ACC112 (cell line): Measurements from ENCODE around the gene CCDC12.
A peak's percentile ranks its signal among the peaks of the same experiment; 100 is the strongest.
"Not testable (repeated sequence)": the region's sequence is repeated elsewhere in the genome, so short reads cannot be mapped to it uniquely, and the experiment has no call there.

ENCODE experiments used
- H2AFZ ChIP-seq: fragments of 200-600 bp; sonication (generic); one replicate; pipeline ENCODE4 v1.6.0; 2017; ENCODE audit warnings: antibody characterized with exemption, low read length; ENCODE audit not compliant: unreplicated experiment
- H3K27ac ChIP-seq: fragments of 200-600 bp; sonication (generic); 2 replicates; pipeline ENCODE4 v1.5.1; 2014; ENCODE audit warnings: low read depth, mild to moderate bottlenecking, antibody characterized with exemption, low read length, moderate library complexity
- H3K27me3 ChIP-seq: fragments of 200-600 bp; sonication (generic); 2 replicates; pipeline ENCODE4 v1.6.1; 2014; ENCODE audit warnings: mild to moderate bottlenecking, antibody characterized with exemption, low read length, moderate library complexity, mixed read lengths; ENCODE audit not compliant: insufficient read depth
- H3K36me3 ChIP-seq: fragments of 200-600 bp; sonication (generic); 2 replicates; pipeline ENCODE4 v1.6.1; 2016; ENCODE audit warnings: mild to moderate bottlenecking, antibody characterized with exemption, low read length, moderate library complexity, mixed read lengths; ENCODE audit not compliant: insufficient read depth
- H3K4me1 ChIP-seq: fragments of 200-600 bp; sonication (generic); one replicate; pipeline ENCODE4 v1.6.1; 2016; ENCODE audit warnings: low read length, mixed read lengths; ENCODE audit not compliant: insufficient read depth, unreplicated experiment, control insufficient read depth
- H3K4me3 ChIP-seq: fragments of 200-600 bp; sonication (generic); 2 replicates; pipeline ENCODE4 v1.5.1; 2014; ENCODE audit warnings: mild to moderate bottlenecking, low read depth, low read length
- H3K79me2 ChIP-seq: fragments of 200-600 bp; sonication (generic); one replicate; pipeline ENCODE4 v1.6.0; 2016; ENCODE audit warnings: low read length; ENCODE audit not compliant: control insufficient read depth, unreplicated experiment, insufficient read depth

CCDC12 gene

GRCh38 chr3:46964038-46964590, 12.4 kb downstream of the CCDC12 start:
- peaks cover 81% of the 10 kb centered on the region for H3K79me2 ChIP-seq
- H3K4me1 ChIP-seq = peaks cover 17% of the 10 kb centered on the region
- peaks cover 13% of the 10 kb centered on the region; the same call in 1 of the 2 replicates for H3K36me3 ChIP-seq
- not testable (repeated sequence) for H2AFZ ChIP-seq, H3K27ac ChIP-seq, H3K4me3 ChIP-seq, H3K27me3 ChIP-seq

DNA sequence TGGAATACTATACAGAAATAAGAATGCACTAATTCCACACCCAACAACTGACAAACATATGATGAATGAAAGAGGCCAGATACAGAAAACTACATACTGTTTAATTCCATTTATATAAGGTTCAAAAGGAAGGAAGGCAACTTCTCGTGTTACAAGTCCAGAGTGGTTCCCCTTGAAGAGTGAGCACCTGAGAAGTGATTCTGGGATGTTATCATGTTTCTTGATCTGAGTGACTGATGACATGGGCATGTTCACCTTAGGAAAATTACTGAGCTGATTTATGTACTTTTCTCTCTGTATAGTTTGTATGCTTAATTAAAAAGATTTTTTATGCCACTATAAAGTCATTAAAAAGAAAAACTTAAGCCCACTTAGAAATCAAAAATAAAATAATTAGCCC, 13.6 kb downstream of the CCDC12 start:
- H3K27ac ChIP-seq = no peak overlapping the region
- no peak overlapping the region for H3K4me3 ChIP-seq
- H3K27me3 ChIP-seq = no peaks in the 10 kb centered on the region
- H3K36me3 ChIP-seq = peaks cover 8% of the 10 kb centered on the region; the same call in 1 of the 2 replicates
- H2AFZ ChIP-seq = no peak overlapping the region
- peaks cover 17% of the 10 kb centered on the region for H3K4me1 ChIP-seq
- H3K79me2 ChIP-seq = peaks cover 81% of the 10 kb centered on the region

DNA sequence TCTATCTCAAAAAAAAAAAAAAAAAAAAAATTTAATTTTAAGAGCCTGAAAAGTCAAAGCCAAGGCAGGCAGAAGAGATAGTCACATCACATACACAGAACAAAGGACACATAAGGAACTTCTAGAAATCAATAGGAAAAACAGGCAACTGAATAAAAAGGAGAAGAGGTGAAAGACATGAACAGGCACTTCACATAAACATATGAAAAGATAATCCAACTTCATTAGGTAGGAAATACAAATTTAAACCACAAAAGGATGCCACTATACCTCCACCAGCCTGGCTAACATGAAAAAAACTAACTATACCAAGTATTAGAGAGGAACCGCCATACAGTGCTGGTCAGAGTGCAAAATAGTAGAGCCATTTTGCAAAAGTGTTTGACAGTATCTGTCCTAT, 14.1 kb downstream of the CCDC12 start:
- H3K79me2 ChIP-seq = peaks cover 78% of the 10 kb centered on the region
- no peaks in the 10 kb centered on the region for H3K27me3 ChIP-seq
- no peak overlapping the region for H3K4me3 ChIP-seq
- peaks cover 17% of the 10 kb centered on the region for H3K4me1 ChIP-seq
- H2AFZ ChIP-seq = no peak overlapping the region
- no peak overlapping the region for H3K27ac ChIP-seq
- peaks cover 8% of the 10 kb centered on the region; the same call in 1 of the 2 replicates for H3K36me3 ChIP-seq

DNA sequence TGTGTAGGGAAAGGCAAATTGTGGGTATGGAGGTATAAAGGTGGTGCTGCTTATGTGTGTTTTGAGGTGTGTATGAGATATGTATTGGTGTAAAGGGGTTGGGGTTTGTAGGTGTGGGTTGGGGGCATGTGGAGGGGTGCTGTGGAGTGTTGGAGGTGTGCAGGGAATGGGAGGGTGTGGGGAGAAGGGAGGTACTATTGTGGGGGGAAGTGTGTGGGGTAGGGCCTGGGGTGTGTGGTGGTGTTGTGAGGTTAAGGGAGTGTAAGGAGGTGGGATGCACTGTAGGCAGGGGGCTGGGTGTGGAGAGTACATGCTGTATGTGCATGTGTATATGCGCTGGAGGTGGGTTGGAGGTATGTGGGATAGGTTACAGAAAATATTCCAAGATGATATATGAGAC, 15.7 kb downstream of the CCDC12 start:
- Histone ChIP-seq H3K79me2 (peaks cover 78% of the 10 kb centered on the region), H3K4me3 (no peak overlapping the region), H3K27me3 (no peaks in the 10 kb centered on the region), H3K4me1 (peaks cover 17% of the 10 kb centered on the region), H3K36me3 (peaks cover 8% of the 10 kb centered on the region; the same call in 1 of the 2 replicates), H3K27ac (peak overlapping the region; percentile 65), H2AFZ (no peak overlapping the region)

- Histone ChIP-seq H3K4me1 (peaks cover 17% of the 10 kb centered on the region), H3K79me2 (peaks cover 78% of the 10 kb centered on the region), H3K4me3 (peak overlapping the region; percentile 12; the same call in 1 of the 2 replicates), H3K27me3 (no peaks in the 10 kb centered on the region), H2AFZ (no peak overlapping the region), H3K27ac (peak overlapping the region; percentile 65), H3K36me3 (peaks cover 4% of the 10 kb centered on the region; the same call in 1 of the 2 replicates)
Observed at GRCh38 chr3:46960081-46960701, 16.4 kb downstream of the CCDC12 start.

DNA sequence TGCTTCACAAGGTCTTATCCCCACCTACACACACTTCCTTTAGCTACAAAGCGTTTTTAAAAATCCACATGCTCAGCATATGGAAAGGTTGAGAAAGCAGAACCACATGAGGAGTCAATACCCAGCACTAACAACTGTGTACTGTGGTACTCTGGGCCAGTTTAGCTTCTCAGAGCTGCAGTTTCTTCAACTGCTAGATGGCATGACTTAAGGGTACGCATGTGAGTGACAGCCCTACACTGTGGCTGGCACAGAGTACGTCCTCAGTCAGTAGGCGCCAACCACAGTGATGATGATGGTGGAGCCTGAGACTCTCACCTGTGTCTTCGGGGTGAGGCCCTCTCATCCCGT, 17.4 kb downstream of the CCDC12 start:
- Histone ChIP-seq H3K27ac (no peak overlapping the region), H3K4me1 (peaks cover 17% of the 10 kb centered on the region), H3K79me2 (peaks cover 85% of the 10 kb centered on the region), H2AFZ (no peak overlapping the region), H3K27me3 (no peaks in the 10 kb centered on the region), H3K36me3 (peaks cover 4% of the 10 kb centered on the region; the same call in 1 of the 2 replicates), H3K4me3 (no peak overlapping the region)

GRCh38 chr3:46958467-46959160, 17.9 kb downstream of the CCDC12 start:
- no peak overlapping the region for H2AFZ ChIP-seq
- peaks cover 4% of the 10 kb centered on the region; the same call in 1 of the 2 replicates for H3K36me3 ChIP-seq
- H3K27me3 ChIP-seq = no peaks in the 10 kb centered on the region
- peaks cover 17% of the 10 kb centered on the region for H3K4me1 ChIP-seq
- H3K79me2 ChIP-seq = peaks cover 90% of the 10 kb centered on the region
- H3K27ac ChIP-seq = no peak overlapping the region
- H3K4me3 ChIP-seq = no peak overlapping the region

GRCh38 chr3:46957092-46957820, 19.3 kb downstream of the CCDC12 start:
- no peaks in the 10 kb centered on the region for H3K36me3 ChIP-seq
- H3K27me3 ChIP-seq = no peaks in the 10 kb centered on the region
- peaks cover 17% of the 10 kb centered on the region for H3K4me1 ChIP-seq
- H3K27ac ChIP-seq = no peak overlapping the region
- H3K4me3 ChIP-seq = no peak overlapping the region
- H3K79me2 ChIP-seq = peaks cover 94% of the 10 kb centered on the region
- H2AFZ ChIP-seq = no peak overlapping the region

GRCh38 chr3:46955801-46956259, 20.7 kb downstream of the CCDC12 start:
- Histone ChIP-seq H3K79me2 (peaks cover 89% of the 10 kb centered on the region), H3K27me3 (no peaks in the 10 kb centered on the region), H3K36me3 (no peaks in the 10 kb centered on the region), H3K4me3 (no peak overlapping the region), H3K4me1 (peaks cover 14% of the 10 kb centered on the region), H3K27ac (no peak overlapping the region), H2AFZ (no peak overlapping the region)

DNA sequence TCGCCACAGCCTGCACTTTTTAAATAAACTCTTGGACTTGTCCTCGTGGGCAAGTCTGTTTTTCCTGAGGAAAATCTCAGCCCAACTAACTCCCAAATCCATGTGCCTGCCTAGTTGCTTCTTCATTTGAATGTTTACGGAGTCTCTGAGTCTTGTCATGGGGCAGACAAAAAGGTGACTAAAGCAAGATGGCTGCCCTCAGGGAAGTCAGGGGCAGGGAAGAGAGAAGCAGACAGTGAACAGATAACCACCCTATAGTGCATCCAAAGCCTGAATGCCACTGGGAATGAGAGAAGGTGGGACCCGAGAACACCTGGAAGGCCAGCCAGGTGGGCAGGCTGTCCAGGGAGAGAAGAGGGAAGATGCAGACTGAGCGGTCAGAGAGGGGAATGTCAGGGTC, 21.4 kb downstream of the CCDC12 start:
- no peak overlapping the region for H3K27ac ChIP-seq
- no peaks in the 10 kb centered on the region for H3K27me3 ChIP-seq
- H2AFZ ChIP-seq = no peak overlapping the region
- H3K4me3 ChIP-seq = no peak overlapping the region
- H3K4me1 ChIP-seq = peaks cover 11% of the 10 kb centered on the region
- H3K36me3 ChIP-seq = no peaks in the 10 kb centered on the region
- peaks cover 89% of the 10 kb centered on the region for H3K79me2 ChIP-seq
